Psoas muscle (tissue), 8 donors: ENCODE results near the gene SPATA6L. TPM values are rescaled to one million over a fixed set of nuclear protein-coding genes. Genes with fewer than 3 reads are reported as not detected.

Experiments used
- ATAC-seq, 4 donors: fragments of 200-7000 bp; cut with Tn5 transposase; one replicate each; pipeline ENCODE4 v1.9.1; 2020; ENCODE audit warnings: moderate library complexity in 3 of 4, mild to moderate bottlenecking in 2 of 4
- DNase-seq, 2 donors: peaks; one replicate each; pipeline ENCODE4 v3.0.0-alpha.2; 2020
- H3K27ac ChIP-seq: fragments of 200-600 bp; one replicate; pipeline ENCODE4 v1.8.0; 2022
- H3K27me3 ChIP-seq, 3 donors: fragments of 200-600 bp in 1 of 3; one replicate each; pipeline versions ENCODE4 v1.6.1 to v1.8.0; 2013 to 2022; ENCODE audit warnings: low read length in 2 of 3, mild to moderate bottlenecking in 2 of 3, moderate library complexity in 1 of 3; ENCODE audit not compliant: insufficient read depth in 3 of 3
- H3K36me3 ChIP-seq, 2 donors: fragments of 200-600 bp in 1 of 2; one replicate each; pipeline versions ENCODE4 v1.6.1 to v1.8.0; 2013 to 2022; ENCODE audit warnings: low read depth in 1 of 2, mild to moderate bottlenecking in 1 of 2, moderate library complexity in 1 of 2; ENCODE audit not compliant: insufficient read depth in 1 of 2
- H3K4me1 ChIP-seq: fragments of 200-600 bp; one replicate; pipeline ENCODE4 v1.8.0; 2022
- H3K4me3 ChIP-seq: fragments of 200-600 bp; one replicate; pipeline ENCODE4 v1.8.0; 2022; ENCODE audit warnings: mild to moderate bottlenecking
- H3K9me3 ChIP-seq: fragments of 200-600 bp; one replicate; pipeline ENCODE4 v1.8.0; 2022
- WGBS, 3 donors: extraction: QIAGEN DNeasy Blood & Tissue Kit; methylation state at CpG; one replicate each; pipeline versions ENCODE4 v1.1.6 to v1.1.7; 2013; 5-methylcytosine and 5-hydroxymethylcytosine counted together
- intact Hi-C, 2 donors: fragments of 100-400 bp; cut with DNase I; formaldehyde crosslinking; loops; one replicate each; pipeline versions ENCODE4 v1.11.0 to v1.14.2; 2022
- polyA plus RNA-seq, 3 donors: library from polyadenylated mRNA; stranded (reverse); fragments of 200-250 nt; gene quantifications; one replicate each; pipeline ENCODE4 v1.2.3, GENCODE V29; 2013
- total RNA-seq, 4 donors: library from RNA; stranded (reverse); fragmentation: NEBNext Ultra II Directional in 2 of 4; extraction: Animal tissue kit (Norgen Biotek cat#: 25700) in 2 of 4; gene quantifications; one replicate each; pipeline versions ENCODE4 v1.2.1 to v1.2.4, GENCODE V29; 2021 to 2023
- TF ChIP-seq, protein P1 (sequence below): fragments of 200-600 bp; IDR thresholded peaks from one replicate; pipeline ENCODE4 v1.8.0; 2022; ENCODE audit warnings: antibody characterized with exemption
- donor health status: healthy with polysubstance abuse.
- donor health status: DM: no; HTN: no; CAD: no; lungs with moderate emphysema.
- donor health status: Bipolar disorder and iron deficiency.
- donor health status: healthy.
- donor health status: DM: yes; HTN: yes; CAD: no.
- donor health status: DM: no; HTN: no; CAD: no.
- donor health status: DM: no; HTN: no; CAD: no.
- donor health status: DM: yes; HTN: yes; CAD: no.

The SPATA6L gene
- total and polyA plus RNA-seq, 7 donors, result 0.09 to 0.79 (median 0.22) TPM

DNA sequence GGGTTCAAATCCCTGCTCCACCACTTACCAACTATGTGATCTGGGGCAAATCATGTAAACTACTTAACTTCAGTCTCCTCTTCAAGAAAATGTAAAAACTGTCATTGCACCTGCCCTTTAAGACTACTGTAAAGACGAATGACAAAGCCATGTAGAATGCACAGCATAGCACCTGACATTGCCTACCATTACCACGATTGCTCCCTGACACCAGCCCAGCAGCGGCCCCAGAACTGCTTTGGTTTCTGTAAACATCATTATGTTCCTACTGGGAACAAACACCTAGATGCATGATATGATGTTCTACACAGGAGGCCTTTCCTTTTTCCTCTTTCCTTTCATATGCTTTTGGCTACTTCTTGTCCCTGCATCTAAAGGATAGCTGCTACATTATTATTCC is 27.3 kb downstream of the SPATA6L start:
- no peaks in the 10 kb centered on the region for H3K4me1 ChIP-seq
- H3K27ac ChIP-seq, result no peak overlapping the region
- TF ChIP-seq, protein P1, sequence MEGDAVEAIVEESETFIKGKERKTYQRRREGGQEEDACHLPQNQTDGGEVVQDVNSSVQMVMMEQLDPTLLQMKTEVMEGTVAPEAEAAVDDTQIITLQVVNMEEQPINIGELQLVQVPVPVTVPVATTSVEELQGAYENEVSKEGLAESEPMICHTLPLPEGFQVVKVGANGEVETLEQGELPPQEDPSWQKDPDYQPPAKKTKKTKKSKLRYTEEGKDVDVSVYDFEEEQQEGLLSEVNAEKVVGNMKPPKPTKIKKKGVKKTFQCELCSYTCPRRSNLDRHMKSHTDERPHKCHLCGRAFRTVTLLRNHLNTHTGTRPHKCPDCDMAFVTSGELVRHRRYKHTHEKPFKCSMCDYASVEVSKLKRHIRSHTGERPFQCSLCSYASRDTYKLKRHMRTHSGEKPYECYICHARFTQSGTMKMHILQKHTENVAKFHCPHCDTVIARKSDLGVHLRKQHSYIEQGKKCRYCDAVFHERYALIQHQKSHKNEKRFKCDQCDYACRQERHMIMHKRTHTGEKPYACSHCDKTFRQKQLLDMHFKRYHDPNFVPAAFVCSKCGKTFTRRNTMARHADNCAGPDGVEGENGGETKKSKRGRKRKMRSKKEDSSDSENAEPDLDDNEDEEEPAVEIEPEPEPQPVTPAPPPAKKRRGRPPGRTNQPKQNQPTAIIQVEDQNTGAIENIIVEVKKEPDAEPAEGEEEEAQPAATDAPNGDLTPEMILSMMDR, result no peak
- ATAC-seq (no peak), DNase-seq (no peak)
- intact Hi-C loops, result loop anchor here in 1 of 2 donors (5.0 kb wide), 1 partner anchor 257 kb away; no protein-coding TSS in a partner anchor
- no peaks in the 10 kb centered on the region for H3K9me3 ChIP-seq
- WGBS, 3 donors, result 68 to 78% (median 77%) methylated on average over 3 of the region's 3 CpGs
- H3K4me3 ChIP-seq, result no peak overlapping the region
- no peaks in the 10 kb centered on the region for H3K27me3 ChIP-seq
- no peaks in the 10 kb centered on the region for H3K36me3 ChIP-seq

DNA sequence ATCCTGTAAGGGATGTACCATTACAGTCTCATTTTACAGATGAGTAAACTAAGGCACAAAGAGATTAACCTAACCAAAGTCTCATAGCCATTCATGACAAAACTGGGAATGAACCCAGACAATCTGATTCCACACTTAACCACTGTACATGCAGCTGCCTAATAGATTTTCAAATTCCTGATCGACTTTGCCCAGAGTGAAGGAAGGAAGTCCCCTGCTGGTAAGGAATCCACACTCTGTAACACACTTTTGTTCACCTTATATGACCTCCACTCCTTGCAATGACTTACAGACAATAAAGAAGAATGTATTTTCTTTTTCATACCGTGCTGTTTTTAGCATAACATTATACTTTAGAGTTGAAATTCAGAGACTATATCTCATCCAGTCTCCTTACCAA is 35.4 kb downstream of the SPATA6L start:
- DNase-seq (no peak), ATAC-seq (no peak)
- H3K9me3 ChIP-seq, result no peaks in the 10 kb centered on the region
- WGBS, 3 donors, result 25 to 41% (median 30%) methylated on average over 2 of the region's 2 CpGs
- no peak overlapping the region for H3K4me3 ChIP-seq
- intact Hi-C loops, result no loop called here
- H3K27me3 ChIP-seq, result no peaks in the 10 kb centered on the region
- no peaks in the 10 kb centered on the region for H3K36me3 ChIP-seq
- H3K4me1 ChIP-seq, result no peaks in the 10 kb centered on the region
- TF ChIP-seq, protein P1, result no peak
- no peak overlapping the region for H3K27ac ChIP-seq

- no peaks in the 10 kb centered on the region for H3K27me3 ChIP-seq
- ATAC-seq (no peak), DNase-seq (no peak)
- no peak overlapping the region for H3K4me3 ChIP-seq
- no peaks in the 10 kb centered on the region for H3K9me3 ChIP-seq
- no peaks in the 10 kb centered on the region for H3K36me3 ChIP-seq
- H3K4me1 ChIP-seq, result no peaks in the 10 kb centered on the region
- TF ChIP-seq, protein P1, result no peak
- WGBS, 3 donors, result 59 to 66% (median 66%) methylated on average over 10 of the region's 10 CpGs
- intact Hi-C loops, result no loop called here
- H3K27ac ChIP-seq, result no peak overlapping the region
Measured at GRCh38 chr9:4622016-4622415, 44.3 kb downstream of the SPATA6L start.

DNA sequence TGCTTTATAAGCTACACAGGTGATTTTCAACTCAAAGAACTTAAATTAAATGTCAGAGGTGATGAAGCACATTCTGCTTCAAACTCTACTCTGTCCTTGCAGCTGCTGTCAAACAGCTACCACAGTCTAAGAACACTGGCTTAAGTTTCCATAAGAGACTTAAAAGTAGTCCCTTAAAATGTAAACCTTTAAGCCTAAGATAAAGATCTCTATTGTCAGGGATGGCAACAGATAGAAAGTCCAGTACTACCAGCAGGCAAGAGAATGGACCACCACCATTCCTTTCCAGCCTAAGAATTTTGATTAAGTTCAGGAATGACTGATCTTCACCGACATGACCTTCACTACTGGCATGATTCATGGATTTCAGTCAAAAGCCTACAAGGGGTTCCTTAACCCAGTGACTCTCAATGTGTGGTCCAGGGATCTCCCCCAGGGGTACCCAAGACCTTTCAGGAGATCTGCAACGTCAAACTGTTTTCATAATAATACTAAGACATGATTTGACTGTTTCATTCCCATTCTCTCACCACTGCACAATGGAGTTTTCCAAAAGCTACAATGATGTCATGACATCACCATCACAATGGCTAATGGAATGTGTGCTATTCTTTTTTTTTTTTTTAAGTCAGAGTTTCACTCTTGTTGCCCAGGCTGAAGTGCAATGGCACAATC is 45.3 kb downstream of the SPATA6L start:
- intact Hi-C loops, result no loop called here
- ATAC-seq (no peak), DNase-seq (no peak)
- H3K36me3 ChIP-seq, result no peaks in the 10 kb centered on the region
- 64 to 72% (median 69%) methylated on average over 2 of the region's 2 CpGs for WGBS, 3 donors
- no peaks in the 10 kb centered on the region for H3K9me3 ChIP-seq
- H3K4me1 ChIP-seq, result no peaks in the 10 kb centered on the region
- H3K27me3 ChIP-seq, result no peaks in the 10 kb centered on the region
- no peak overlapping the region for H3K4me3 ChIP-seq
- no peak overlapping the region for H3K27ac ChIP-seq
- TF ChIP-seq, protein P1, result no peak
